Gastroesophageal sphincter (tissue), 3 donors: Measurements from ENCODE around the gene REEP2.

Experiments
- CTCF ChIP-seq, 4 experiments: fragments of 200-600 bp in 2 of 4; fragments of 450-650 bp in 2 of 4; sonication (generic) in 1 of 4; IDR thresholded peaks; one replicate each; pipeline ENCODE4 v1.5.1; 2017 to 2019; ENCODE audit warnings: antibody characterized with exemption in 4 of 4, mild to moderate bottlenecking in 2 of 4, moderate library complexity in 2 of 4
- EP300 ChIP-seq: sonication (generic); formaldehyde crosslinking; IDR thresholded peaks from one replicate; pipeline ENCODE4 v1.6.1; 2017; ENCODE audit warnings: antibody characterized with exemption, mild to moderate bottlenecking

DNA sequence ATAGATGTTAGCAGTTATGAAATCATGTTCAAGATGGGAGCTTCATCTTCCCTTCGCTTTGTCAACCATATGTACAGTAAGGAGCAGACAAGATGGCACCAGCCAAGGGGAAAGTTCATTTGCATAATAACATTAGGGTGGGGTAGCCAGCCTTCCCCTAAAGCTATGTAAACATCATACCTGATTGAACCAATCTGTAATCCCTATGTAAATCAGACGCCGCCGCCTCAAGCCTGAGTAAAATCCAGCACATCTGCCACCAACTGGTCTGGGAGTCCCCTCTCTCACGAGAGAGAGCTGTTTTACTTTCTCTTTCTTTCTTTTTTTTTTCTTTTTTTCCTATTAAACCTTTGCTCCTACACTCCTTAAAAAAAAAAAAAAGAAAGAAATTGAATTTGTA, 30.8 kb upstream of the REEP2 start:
- TF ChIP-seq CTCF (IDR thresholded peaks at IDR 0.05) (no peak), EP300 (no peak)
